Measurements from ENCODE around the gene ARL2BP. TPM values are rescaled to one million over a fixed set of nuclear protein-coding genes. Genes with fewer than 3 reads are reported as not detected.

ARL2BP gene
- total and polyA plus RNA-seq, 2 donors = 41.4 to 54.7 TPM

GRCh38 chr16:57258226-57258909 lies 13.3 kb downstream of the ARL2BP start:
- Histone ChIP-seq H3K36me3 (ENCODE audit: control insufficient read depth in 2 of 2, insufficient read depth in 2 of 2, low read length in 1 of 2) (peaks cover 9 to 13% of the 10 kb centered on the region in 2 donors), H3K9me3 (ENCODE audit: control insufficient read depth in 2 of 2, insufficient read depth in 1 of 2, low read length in 1 of 2) (no peaks in the 10 kb centered on the region), H3K27ac (ENCODE audit: low read depth in 1 of 2, low read length in 1 of 2) (no peak overlapping the region), H3K4me3 (ENCODE audit: low read length in 2 of 2) (no peak overlapping the region), H3K27me3 (ENCODE audit: control insufficient read depth in 2 of 2, insufficient read depth in 1 of 2, low read length in 1 of 2) (no peaks in the 10 kb centered on the region), H3K4me1 (ENCODE audit: control insufficient read depth in 2 of 2, insufficient read depth in 2 of 2, low read length in 2 of 2) (peaks cover 2 to 24% of the 10 kb centered on the region in 2 donors)
- DNase-seq (ENCODE audit: low read depth in 6 of 9, low spot score in 9 of 9) = no peak
- 98% methylated on average over 18 of the region's 18 CpGs for WGBS

DNA sequence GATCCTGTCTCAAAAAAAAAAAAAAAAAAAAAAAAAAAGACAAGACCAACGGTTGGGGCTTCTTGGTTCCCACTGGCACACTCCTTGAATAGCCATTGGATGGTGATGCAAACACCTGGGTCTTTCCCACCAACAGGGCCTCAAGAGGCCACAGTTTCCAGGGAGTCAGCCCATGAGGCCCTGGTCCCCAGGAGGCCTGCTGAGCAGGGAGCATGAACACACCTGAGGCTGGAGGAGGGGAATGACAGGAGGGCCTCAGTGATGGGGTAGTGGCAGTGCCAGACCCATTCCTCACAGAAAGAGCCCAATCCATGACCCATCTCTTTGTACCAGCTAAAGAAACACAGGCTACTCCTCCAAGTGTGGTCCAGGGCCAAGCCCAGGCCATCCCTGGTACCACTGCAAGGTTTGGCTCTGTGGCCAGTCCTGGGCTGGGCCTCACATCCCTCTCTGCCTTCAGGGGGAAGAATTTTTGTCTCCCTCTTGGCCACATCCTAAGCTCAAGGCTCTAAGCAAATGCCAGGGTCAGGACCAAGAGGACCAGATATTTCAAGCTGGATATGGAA lies 13.9 kb downstream of the ARL2BP start:
- H3K4me3 ChIP-seq (ENCODE audit: low read length in 2 of 2) = no peak overlapping the region
- H3K36me3 ChIP-seq (ENCODE audit: control insufficient read depth in 2 of 2, insufficient read depth in 2 of 2, low read length in 1 of 2) = peaks cover 5 to 13% of the 10 kb centered on the region in 2 donors
- no peaks in the 10 kb centered on the region for H3K27me3 ChIP-seq (ENCODE audit: control insufficient read depth in 2 of 2, insufficient read depth in 1 of 2, low read length in 1 of 2)
- H3K27ac ChIP-seq (ENCODE audit: low read depth in 1 of 2, low read length in 1 of 2) = no peak overlapping the region
- 95% methylated on average over 1 of the region's 1 CpG for WGBS
- DNase-seq (ENCODE audit: low read depth in 6 of 9, low spot score in 9 of 9) = no peak
- peaks cover 2 to 25% of the 10 kb centered on the region in 2 donors for H3K4me1 ChIP-seq (ENCODE audit: control insufficient read depth in 2 of 2, insufficient read depth in 2 of 2, low read length in 2 of 2)
- H3K9me3 ChIP-seq (ENCODE audit: control insufficient read depth in 2 of 2, insufficient read depth in 1 of 2, low read length in 1 of 2) = no peaks in the 10 kb centered on the region

- peak in 5 of 9 donors; percentile 53 to 81 (median 58) for DNase-seq (ENCODE audit: low read depth in 6 of 9, low spot score in 9 of 9)
- Histone ChIP-seq H3K9me3 (ENCODE audit: control insufficient read depth in 2 of 2, insufficient read depth in 1 of 2, low read length in 1 of 2) (no peaks in the 10 kb centered on the region), H3K4me3 (ENCODE audit: low read length in 2 of 2) (peak overlapping the region in 1 of 2 donors; percentile 6), H3K27me3 (ENCODE audit: control insufficient read depth in 2 of 2, insufficient read depth in 1 of 2, low read length in 1 of 2) (no peaks in the 10 kb centered on the region), H3K27ac (ENCODE audit: low read depth in 1 of 2, low read length in 1 of 2) (peak overlapping the region; percentile 72 to 81), H3K36me3 (ENCODE audit: control insufficient read depth in 2 of 2, insufficient read depth in 2 of 2, low read length in 1 of 2) (peaks cover 5 to 13% of the 10 kb centered on the region in 2 donors), H3K4me1 (ENCODE audit: control insufficient read depth in 2 of 2, insufficient read depth in 2 of 2, low read length in 2 of 2) (peaks cover 8 to 39% of the 10 kb centered on the region in 2 donors)
- 53% methylated on average over 16 of the region's 16 CpGs for WGBS
Observed at GRCh38 chr16:57260294-57260929, 15.4 kb downstream of the ARL2BP start.

- 97% methylated on average over 9 of the region's 9 CpGs for WGBS
- peaks cover 21 to 52% of the 10 kb centered on the region in 2 donors for H3K4me1 ChIP-seq (ENCODE audit: control insufficient read depth in 2 of 2, insufficient read depth in 2 of 2, low read length in 2 of 2)
- no peak overlapping the region for H3K27ac ChIP-seq (ENCODE audit: low read depth in 1 of 2, low read length in 1 of 2)
Observed at GRCh38 chr16:57261806-57262205, 16.7 kb downstream of the ARL2BP start.

GRCh38 chr16:57262841-57263540 lies 17.9 kb downstream of the ARL2BP start:
- H3K4me1 ChIP-seq (ENCODE audit: control insufficient read depth in 2 of 2, insufficient read depth in 2 of 2, low read length in 2 of 2) = peaks cover 27 to 64% of the 10 kb centered on the region in 2 donors
- peak overlapping the region in 1 of 2 donors; percentile 1 for H3K27ac ChIP-seq (ENCODE audit: low read depth in 1 of 2, low read length in 1 of 2)
- no peaks in the 10 kb centered on the region for H3K36me3 ChIP-seq (ENCODE audit: control insufficient read depth in 2 of 2, insufficient read depth in 2 of 2, low read length in 1 of 2)
- no peak overlapping the region for H3K4me3 ChIP-seq (ENCODE audit: low read length in 2 of 2)
- DNase-seq (ENCODE audit: low read depth in 6 of 9, low spot score in 9 of 9) = no peak
- 96% methylated on average over 17 of the region's 17 CpGs for WGBS
- H3K27me3 ChIP-seq (ENCODE audit: control insufficient read depth in 2 of 2, insufficient read depth in 1 of 2, low read length in 1 of 2) = no peaks in the 10 kb centered on the region
- H3K9me3 ChIP-seq (ENCODE audit: control insufficient read depth in 2 of 2, insufficient read depth in 1 of 2, low read length in 1 of 2) = no peaks in the 10 kb centered on the region

More at GRCh38 chr16:57261806-57262205, 16.7 kb downstream of the ARL2BP start:
- DNase-seq (ENCODE audit: low read depth in 6 of 9, low spot score in 9 of 9) = no peak
- H3K27me3 ChIP-seq (ENCODE audit: control insufficient read depth in 2 of 2, insufficient read depth in 1 of 2, low read length in 1 of 2) = no peaks in the 10 kb centered on the region
- no peak overlapping the region for H3K4me3 ChIP-seq (ENCODE audit: low read length in 2 of 2)
- H3K36me3 ChIP-seq (ENCODE audit: control insufficient read depth in 2 of 2, insufficient read depth in 2 of 2, low read length in 1 of 2) = peaks cover 0 to 2% of the 10 kb centered on the region in 2 donors
- no peaks in the 10 kb centered on the region for H3K9me3 ChIP-seq (ENCODE audit: control insufficient read depth in 2 of 2, insufficient read depth in 1 of 2, low read length in 1 of 2)

DNA sequence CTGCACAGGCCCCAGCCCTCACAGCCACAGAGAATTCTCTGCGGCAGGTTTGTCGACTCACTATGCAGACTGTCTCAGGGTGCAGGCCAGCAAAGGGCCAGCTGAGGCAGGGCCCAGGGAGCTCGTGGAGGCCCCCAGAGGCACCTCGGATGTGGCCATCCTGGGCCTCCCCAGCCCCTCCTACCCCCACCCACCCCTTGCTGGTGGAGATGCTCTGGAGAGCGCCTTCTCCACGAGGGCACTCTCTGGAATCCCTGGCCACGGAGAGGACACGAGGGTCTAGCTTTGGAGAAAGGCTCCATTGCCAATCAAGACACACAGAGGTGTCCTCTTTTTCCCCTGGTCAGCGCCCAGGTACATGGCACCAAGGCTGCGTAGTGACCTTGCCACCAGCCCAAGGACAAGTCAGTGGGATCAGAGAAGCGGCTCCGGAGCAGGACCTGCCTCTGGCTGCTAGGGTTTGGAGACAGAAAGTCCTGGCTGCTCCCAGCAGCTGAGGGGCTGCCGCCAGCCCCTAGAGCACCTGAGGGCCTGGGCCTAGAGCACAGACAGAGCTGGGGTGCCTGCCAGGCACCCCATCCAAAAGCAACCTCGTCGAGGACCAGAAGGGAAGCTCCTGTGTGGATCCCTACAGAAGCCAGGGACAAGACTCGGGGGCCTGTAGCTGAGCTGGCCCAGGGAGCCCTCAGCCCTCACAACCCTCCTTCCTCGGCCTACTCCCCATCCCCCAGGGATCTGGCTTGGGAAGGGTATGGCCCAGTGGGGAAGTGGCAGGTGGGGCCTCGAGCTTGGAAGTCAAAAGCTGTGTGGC lies 18.7 kb downstream of the ARL2BP start:
- Histone ChIP-seq H3K27ac (ENCODE audit: low read depth in 1 of 2, low read length in 1 of 2) (peak overlapping the region in 1 of 2 donors; percentile 1), H3K9me3 (ENCODE audit: control insufficient read depth in 2 of 2, insufficient read depth in 1 of 2, low read length in 1 of 2) (no peaks in the 10 kb centered on the region), H3K36me3 (ENCODE audit: control insufficient read depth in 2 of 2, insufficient read depth in 2 of 2, low read length in 1 of 2) (no peaks in the 10 kb centered on the region), H3K4me1 (ENCODE audit: control insufficient read depth in 2 of 2, insufficient read depth in 2 of 2, low read length in 2 of 2) (peaks cover 34 to 72% of the 10 kb centered on the region in 2 donors), H3K27me3 (ENCODE audit: control insufficient read depth in 2 of 2, insufficient read depth in 1 of 2, low read length in 1 of 2) (no peaks in the 10 kb centered on the region), H3K4me3 (ENCODE audit: low read length in 2 of 2) (no peak overlapping the region)
- DNase-seq (ENCODE audit: low read depth in 6 of 9, low spot score in 9 of 9) = no peak
- WGBS = 96% methylated on average over 18 of the region's 18 CpGs

DNA sequence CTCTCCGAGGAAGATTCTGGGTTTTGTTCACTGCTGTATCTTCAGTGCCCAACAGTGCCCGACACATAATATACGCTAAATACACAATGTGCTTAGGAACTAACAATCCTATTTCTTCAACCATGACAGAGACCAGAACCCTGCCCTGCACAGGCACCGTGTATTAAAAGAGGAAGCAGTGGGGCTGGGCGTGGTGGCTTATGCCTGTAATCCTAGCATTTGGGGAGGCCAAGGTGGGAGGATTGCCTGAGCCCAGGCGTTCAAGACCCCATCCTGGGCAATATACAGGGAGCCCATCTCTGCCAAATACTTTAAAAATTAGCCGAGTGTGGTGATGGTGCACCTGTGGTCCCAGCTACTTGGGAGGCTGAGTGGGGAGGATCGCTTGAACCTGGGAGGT lies 19.3 kb downstream of the ARL2BP start:
- peaks cover 40 to 74% of the 10 kb centered on the region in 2 donors for H3K4me1 ChIP-seq (ENCODE audit: control insufficient read depth in 2 of 2, insufficient read depth in 2 of 2, low read length in 2 of 2)
- H3K27me3 ChIP-seq (ENCODE audit: control insufficient read depth in 2 of 2, insufficient read depth in 1 of 2, low read length in 1 of 2) = no peaks in the 10 kb centered on the region
- WGBS = 89% methylated on average over 8 of the region's 8 CpGs
- H3K4me3 ChIP-seq (ENCODE audit: low read length in 2 of 2) = no peak overlapping the region
- no peak overlapping the region for H3K27ac ChIP-seq (ENCODE audit: low read depth in 1 of 2, low read length in 1 of 2)
- no peaks in the 10 kb centered on the region for H3K36me3 ChIP-seq (ENCODE audit: control insufficient read depth in 2 of 2, insufficient read depth in 2 of 2, low read length in 1 of 2)
- DNase-seq (ENCODE audit: low read depth in 6 of 9, low spot score in 9 of 9) = no peak
- H3K9me3 ChIP-seq (ENCODE audit: control insufficient read depth in 2 of 2, insufficient read depth in 1 of 2, low read length in 1 of 2) = no peaks in the 10 kb centered on the region

GRCh38 chr16:57264950-57265371 lies 19.9 kb downstream of the ARL2BP start:
- no peaks in the 10 kb centered on the region for H3K36me3 ChIP-seq (ENCODE audit: control insufficient read depth in 2 of 2, insufficient read depth in 2 of 2, low read length in 1 of 2)
- H3K9me3 ChIP-seq (ENCODE audit: control insufficient read depth in 2 of 2, insufficient read depth in 1 of 2, low read length in 1 of 2) = no peaks in the 10 kb centered on the region
- no peaks in the 10 kb centered on the region for H3K27me3 ChIP-seq (ENCODE audit: control insufficient read depth in 2 of 2, insufficient read depth in 1 of 2, low read length in 1 of 2)
- peak in 2 of 9 donors; percentile 30 to 55 for DNase-seq (ENCODE audit: low read depth in 6 of 9, low spot score in 9 of 9)
- 77% methylated on average over 11 of the region's 11 CpGs for WGBS
- peaks cover 42 to 70% of the 10 kb centered on the region in 2 donors for H3K4me1 ChIP-seq (ENCODE audit: control insufficient read depth in 2 of 2, insufficient read depth in 2 of 2, low read length in 2 of 2)
- H3K4me3 ChIP-seq (ENCODE audit: low read length in 2 of 2) = no peak overlapping the region
- H3K27ac ChIP-seq (ENCODE audit: low read depth in 1 of 2, low read length in 1 of 2) = peak overlapping the region; percentile 74 to 95

All from thymus (tissue), 11 donors.